Hippocampal formation (tissue), 2 donors: ENCODE results near the gene HECW1.
"Not testable (repeated sequence)": the region's sequence is repeated elsewhere in the genome, so short reads cannot be mapped to it uniquely, and the experiment has no call there.

ENCODE experiments used
- DNase-seq, 2 donors: peaks; one replicate each; lab custom pipeline; 2025; lab: John Stamatoyannopoulos, UW

Gene HECW1

GRCh38 chr7:43577485-43577951, 465.1 kb downstream of the HECW1 start:
- DNase-seq = no peak

- DNase-seq = peak; percentile 93 to 95
Measured at GRCh38 chr7:43582503-43583423, 470.3 kb downstream of the HECW1 start, which contains the start of gene STK17A. Gene STK17A, plus strand, starts transcription at chr7:43583108. Its CDS starts 136 bp downstream, at chr7:43583244.

- peak; percentile 58 to 60 for DNase-seq
Measured at GRCh38 chr7:43583424-43584194, 471.2 kb downstream of the HECW1 start.

- no peak for DNase-seq
Measured at GRCh38 chr7:43584195-43584586, 471.7 kb downstream of the HECW1 start.

GRCh38 chr7:43584733-43585132, 472.3 kb downstream of the HECW1 start:
- not testable (repeated sequence) for DNase-seq

- no peak for DNase-seq
Measured at GRCh38 chr7:43585562-43585961, 473.1 kb downstream of the HECW1 start.

GRCh38 chr7:43586251-43586900, 473.9 kb downstream of the HECW1 start:
- no peak for DNase-seq

GRCh38 chr7:43588477-43589132, 476.2 kb downstream of the HECW1 start:
- no peak for DNase-seq

GRCh38 chr7:43589133-43589478, 476.7 kb downstream of the HECW1 start:
- no peak for DNase-seq

- DNase-seq = no peak
Measured at GRCh38 chr7:43589728-43590127, 477.3 kb downstream of the HECW1 start.

GRCh38 chr7:43590862-43591557, 478.6 kb downstream of the HECW1 start:
- no peak for DNase-seq

GRCh38 chr7:43591558-43592180, 479.2 kb downstream of the HECW1 start:
- DNase-seq = no peak

GRCh38 chr7:43592326-43592725, 479.9 kb downstream of the HECW1 start:
- no peak for DNase-seq

- no peak for DNase-seq
Measured at GRCh38 chr7:43593010-43593409, 480.6 kb downstream of the HECW1 start.

- no peak for DNase-seq
Measured at GRCh38 chr7:43594020-43594419, 481.6 kb downstream of the HECW1 start.

- not testable (repeated sequence) for DNase-seq
Measured at GRCh38 chr7:43596426-43596825, 484.0 kb downstream of the HECW1 start.

- no peak for DNase-seq
Measured at GRCh38 chr7:43600056-43600455, 487.6 kb downstream of the HECW1 start.

- DNase-seq = no peak
Measured at GRCh38 chr7:43602256-43602655, 489.8 kb downstream of the HECW1 start.

GRCh38 chr7:43604251-43604650, 491.8 kb downstream of the HECW1 start:
- DNase-seq = no peak

- DNase-seq = no peak
Measured at GRCh38 chr7:43609097-43609496, 496.6 kb downstream of the HECW1 start.

GRCh38 chr7:43612128-43612527, 499.7 kb downstream of the HECW1 start:
- DNase-seq = no peak
